Glutamatergic neuron (in vitro differentiated cells): ENCODE data around the gene CELF4. TPM values are rescaled to one million over a fixed set of nuclear protein-coding genes. Genes with fewer than 3 reads are reported as not detected.
A peak's percentile ranks its signal among the peaks of the same experiment; 100 is the strongest.

Source experiments
- DNase-seq: peaks from one replicate; pipeline ENCODE4 v3.0.0; 2022
- H3K27ac Mint-ChIP-seq: one replicate; pipeline ENCODE4 v1.8.0; 2020; ENCODE audit warnings: mild to moderate bottlenecking, mixed read lengths, inconsistent platforms; ENCODE audit not compliant: unreplicated experiment
- H3K27me3 Mint-ChIP-seq: one replicate; pipeline ENCODE4 v1.8.0; 2020; ENCODE audit warnings: mild to moderate bottlenecking, moderate library complexity, mixed read lengths, inconsistent platforms; ENCODE audit not compliant: unreplicated experiment
- H3K36me3 Mint-ChIP-seq: one replicate; pipeline ENCODE4 v1.8.0; 2020; ENCODE audit warnings: mild to moderate bottlenecking, mixed read lengths, inconsistent platforms; ENCODE audit not compliant: unreplicated experiment
- H3K4me1 Mint-ChIP-seq: one replicate; pipeline ENCODE4 v1.8.0; 2020; ENCODE audit warnings: mild to moderate bottlenecking, low read depth, mixed read lengths, inconsistent platforms; ENCODE audit not compliant: unreplicated experiment
- H3K4me3 Mint-ChIP-seq: one replicate; pipeline ENCODE4 v1.8.0; 2020; ENCODE audit warnings: mild to moderate bottlenecking, mixed read lengths, inconsistent platforms; ENCODE audit not compliant: unreplicated experiment
- H3K9me3 Mint-ChIP-seq: one replicate; pipeline ENCODE4 v1.8.0; 2020; ENCODE audit warnings: mild to moderate bottlenecking, moderate library complexity, mixed read lengths, inconsistent platforms; ENCODE audit not compliant: unreplicated experiment
- CTCF ChIP-seq: fragments of 200-600 bp; sonication (generic); IDR thresholded peaks from one replicate; pipeline ENCODE4 v1.5.0; 2021; ENCODE audit not compliant: partially characterized antibody, unreplicated experiment
- total RNA-seq: library from RNA; stranded (reverse); fragmentation: NEBNext Ultra II Directional; extraction: Animal tissue kit (Norgen Biotek cat#: 25700); gene quantifications from one replicate; pipeline ENCODE4 v1.2.1, GENCODE V29; 2021; ENCODE audit not compliant: unreplicated experiment

The CELF4 gene
- total RNA-seq, 1 donor from 2014 or later: 38.4 TPM

- H3K4me1 Mint-ChIP-seq: peaks cover 59% of the 10 kb centered on the region
- no peak for TF ChIP-seq CTCF
- no peak overlapping the region for H3K4me3 Mint-ChIP-seq
- H3K9me3 Mint-ChIP-seq: peaks cover 16% of the 10 kb centered on the region
- H3K27ac Mint-ChIP-seq: no peak overlapping the region
- DNase-seq: no peak
- no peaks in the 10 kb centered on the region for H3K36me3 Mint-ChIP-seq
- peaks cover 14% of the 10 kb centered on the region for H3K27me3 Mint-ChIP-seq
Measured at GRCh38 chr18:37445836-37446235, 119.8 kb downstream of the CELF4 start.

DNA sequence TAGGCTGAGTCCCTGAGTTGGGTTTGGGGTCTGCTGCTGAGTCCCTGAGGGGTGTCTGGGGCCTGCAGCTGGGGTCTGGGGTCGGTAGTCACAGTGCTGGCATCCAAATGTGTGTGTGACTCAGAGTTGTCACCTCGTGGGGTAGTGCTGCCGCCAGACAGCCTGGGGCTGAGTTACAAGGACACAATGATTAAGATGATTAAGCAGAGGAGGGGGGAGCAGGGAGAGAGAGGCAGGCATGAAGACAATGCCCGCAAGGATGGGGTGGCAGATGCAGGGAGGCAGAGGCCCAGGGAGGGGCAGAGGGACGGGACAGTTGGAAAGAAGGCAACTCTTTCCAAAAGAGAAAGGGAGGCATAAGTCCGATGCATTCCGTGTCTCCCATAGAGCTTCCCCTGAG, 120.2 kb downstream of the CELF4 start:
- no peak for DNase-seq
- no peak overlapping the region for H3K4me3 Mint-ChIP-seq
- no peak overlapping the region for H3K27ac Mint-ChIP-seq
- TF ChIP-seq CTCF: no peak
- H3K27me3 Mint-ChIP-seq: peaks cover 18% of the 10 kb centered on the region
- H3K36me3 Mint-ChIP-seq: no peaks in the 10 kb centered on the region
- H3K9me3 Mint-ChIP-seq: peaks cover 16% of the 10 kb centered on the region
- peaks cover 59% of the 10 kb centered on the region for H3K4me1 Mint-ChIP-seq

- no peak for DNase-seq
- Mint-ChIP-seq H3K27me3 (peaks cover 18% of the 10 kb centered on the region), H3K36me3 (no peaks in the 10 kb centered on the region), H3K27ac (peak overlapping the region; percentile 67), H3K9me3 (peaks cover 9% of the 10 kb centered on the region), H3K4me1 (peaks cover 53% of the 10 kb centered on the region), H3K4me3 (no peak overlapping the region)
- TF ChIP-seq CTCF: no peak
Measured at GRCh38 chr18:37443325-37444055, 122.1 kb downstream of the CELF4 start.

DNA sequence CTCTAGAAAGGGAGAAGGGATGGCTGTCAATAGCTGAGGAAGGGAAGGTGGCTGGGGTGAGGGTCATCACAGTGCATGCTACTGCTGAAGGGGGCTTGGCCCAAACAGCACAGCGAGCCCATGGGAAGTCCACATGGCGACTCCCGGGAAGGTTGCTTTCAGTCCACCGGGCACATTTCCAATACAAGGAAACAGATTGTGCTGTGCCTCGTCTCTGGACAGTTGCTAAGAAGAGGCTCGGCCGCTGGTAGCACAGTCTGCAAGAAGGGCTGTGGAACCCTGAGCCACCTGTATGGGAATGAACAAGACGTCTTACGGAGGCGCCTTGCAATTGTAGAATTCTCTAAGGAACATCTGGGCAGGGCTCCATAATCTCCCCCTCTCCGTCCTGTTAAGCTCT, 123.1 kb downstream of the CELF4 start:
- no peak for DNase-seq
- H3K9me3 Mint-ChIP-seq: peaks cover 9% of the 10 kb centered on the region
- H3K4me1 Mint-ChIP-seq: peaks cover 49% of the 10 kb centered on the region
- peaks cover 18% of the 10 kb centered on the region for H3K27me3 Mint-ChIP-seq
- H3K36me3 Mint-ChIP-seq: no peaks in the 10 kb centered on the region
- H3K27ac Mint-ChIP-seq: no peak overlapping the region
- TF ChIP-seq CTCF: no peak
- peak overlapping the region; percentile 34 for H3K4me3 Mint-ChIP-seq

- Mint-ChIP-seq H3K9me3 (peaks cover 5% of the 10 kb centered on the region), H3K27me3 (peaks cover 18% of the 10 kb centered on the region), H3K4me1 (peaks cover 50% of the 10 kb centered on the region), H3K36me3 (no peaks in the 10 kb centered on the region), H3K27ac (no peak overlapping the region), H3K4me3 (no peak overlapping the region)
- DNase-seq: no peak
- TF ChIP-seq CTCF: no peak
Measured at GRCh38 chr18:37441821-37442220, 123.8 kb downstream of the CELF4 start.
